ENCODE measurements around the gene GTPBP10. TPM values are rescaled to one million over a fixed set of nuclear protein-coding genes. Genes with fewer than 3 reads are reported as not detected.

Gene GTPBP10, protein sequence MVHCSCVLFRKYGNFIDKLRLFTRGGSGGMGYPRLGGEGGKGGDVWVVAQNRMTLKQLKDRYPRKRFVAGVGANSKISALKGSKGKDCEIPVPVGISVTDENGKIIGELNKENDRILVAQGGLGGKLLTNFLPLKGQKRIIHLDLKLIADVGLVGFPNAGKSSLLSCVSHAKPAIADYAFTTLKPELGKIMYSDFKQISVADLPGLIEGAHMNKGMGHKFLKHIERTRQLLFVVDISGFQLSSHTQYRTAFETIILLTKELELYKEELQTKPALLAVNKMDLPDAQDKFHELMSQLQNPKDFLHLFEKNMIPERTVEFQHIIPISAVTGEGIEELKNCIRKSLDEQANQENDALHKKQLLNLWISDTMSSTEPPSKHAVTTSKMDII
- total RNA-seq: 10 to 100 TPM in 8 of 9 donors, 1 to 10 TPM in 1; 7.2 to 29.4 (median 22.8) TPM
- polyA plus RNA-seq: 10 to 100 TPM; 15.1 to 32.8 (median 15.8) TPM
- long read RNA-seq, donor 1, full-length matches to known transcripts: 7 of 7 reads
- long read RNA-seq, donor 1, partial matches to known transcripts: 0 of 7 reads
- long read RNA-seq, donor 1, other reads (novel, unspliced or antisense): 0 of 7 reads
- long read RNA-seq, donor 2, full-length matches to known transcripts: 3 of 3 reads
- long read RNA-seq, donor 2, partial matches to known transcripts: 0 of 3 reads
- long read RNA-seq, donor 2, other reads (novel, unspliced or antisense): 0 of 3 reads
- long read RNA-seq, donor 3, full-length matches to known transcripts: 4 of 4 reads
- long read RNA-seq, donor 3, partial matches to known transcripts: 0 of 4 reads
- long read RNA-seq, donor 3, other reads (novel, unspliced or antisense): 0 of 4 reads
- long read RNA-seq, donor 4, full-length matches to known transcripts: 5 of 6 reads
- long read RNA-seq, donor 4, partial matches to known transcripts: 0 of 6 reads
- long read RNA-seq, donor 4, other reads (novel, unspliced or antisense): 1 of 6 reads
- long read RNA-seq, donor 5, full-length matches to known transcripts: 8 of 9 reads
- long read RNA-seq, donor 5, partial matches to known transcripts: 0 of 9 reads
- long read RNA-seq, donor 5, other reads (novel, unspliced or antisense): 1 of 9 reads
- long read RNA-seq, donor 6, full-length matches to known transcripts: 9 of 11 reads
- long read RNA-seq, donor 6, partial matches to known transcripts: 0 of 11 reads
- long read RNA-seq, donor 6, other reads (novel, unspliced or antisense): 2 of 11 reads
- long read RNA-seq, donor 7, full-length matches to known transcripts: 1 of 1 reads
- long read RNA-seq, donor 7, partial matches to known transcripts: 0 of 1 reads
- long read RNA-seq, donor 7, other reads (novel, unspliced or antisense): 0 of 1 reads
- long read RNA-seq, donor 8, full-length matches to known transcripts: 3 of 3 reads
- long read RNA-seq, donor 8, partial matches to known transcripts: 0 of 3 reads
- long read RNA-seq, donor 8, other reads (novel, unspliced or antisense): 0 of 3 reads
- long read RNA-seq, donor 9, full-length matches to known transcripts: 7 of 7 reads
- long read RNA-seq, donor 9, partial matches to known transcripts: 0 of 7 reads
- long read RNA-seq, donor 9, other reads (novel, unspliced or antisense): 0 of 7 reads
- long read RNA-seq, donor 10, full-length matches to known transcripts: 3 of 3 reads
- long read RNA-seq, donor 10, partial matches to known transcripts: 0 of 3 reads
- long read RNA-seq, donor 10, other reads (novel, unspliced or antisense): 0 of 3 reads

DNA sequence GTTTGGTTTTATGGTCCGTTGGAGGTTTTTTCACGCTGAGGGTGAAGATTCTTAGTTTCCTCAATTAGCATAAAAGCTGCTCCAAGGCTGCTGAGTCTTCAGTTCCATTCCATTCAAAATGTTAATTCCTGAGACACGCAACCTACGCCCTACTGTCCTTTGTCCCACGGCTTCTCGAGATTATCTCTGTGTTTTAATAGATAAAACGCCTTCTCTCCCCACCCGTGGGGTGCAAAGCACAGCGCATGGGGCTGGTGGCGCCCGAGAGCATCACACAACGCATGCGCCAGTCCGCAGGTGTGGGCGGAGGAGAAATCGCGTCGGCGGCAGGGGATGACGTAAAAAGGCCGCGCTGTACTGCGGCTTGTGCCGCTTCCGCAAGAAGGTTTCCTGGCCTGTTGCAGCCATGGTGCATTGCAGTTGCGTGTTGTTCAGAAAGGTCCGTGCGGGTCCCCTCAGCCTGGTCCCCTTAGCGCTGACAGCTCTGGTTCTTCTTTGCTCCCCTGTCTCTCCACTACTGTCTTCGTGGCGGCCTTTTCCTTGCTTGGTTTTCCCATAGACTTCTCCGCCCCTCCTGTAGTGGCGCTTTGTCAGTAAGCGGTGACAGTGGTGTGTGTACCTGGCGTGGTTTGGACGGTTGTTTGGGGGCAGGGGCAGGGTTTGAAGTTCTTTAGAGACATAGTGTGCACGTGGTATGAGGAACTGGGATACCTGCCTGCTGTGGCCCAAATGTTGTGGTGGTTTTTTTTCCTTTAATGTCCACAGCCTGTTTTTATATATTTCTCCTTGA lies at the start of gene GTPBP10:
GTPBP10 (plus strand) TSS at position 381 of the 790 bp plus-strand sequence; CDS start at position 407, 26 bp downstream.
- WGBS, 4 donors: 0% methylated on average over 29 to 37 of the region's 37 CpGs
- Histone ChIP-seq H3K36me3 (replicated peaks in 1 of 2) (no peaks in the 10 kb centered on the region), H3K4me3 (peak within 1 kb of the TSS; percentile 2 to 96 (median 67)), H3K27me3 (no peaks in the 10 kb centered on the region), H3K9me3 (replicated peaks in 1 of 3) (no peaks in the 10 kb centered on the region), H3K27ac (peak within 1 kb of the TSS; percentile 22 to 89 (median 88)), H3K4me1 (replicated peaks in 1 of 2) (peaks cover 4 to 20% of the 10 kb centered on the region in 2 donors)
- TF ChIP-seq, protein P1, sequence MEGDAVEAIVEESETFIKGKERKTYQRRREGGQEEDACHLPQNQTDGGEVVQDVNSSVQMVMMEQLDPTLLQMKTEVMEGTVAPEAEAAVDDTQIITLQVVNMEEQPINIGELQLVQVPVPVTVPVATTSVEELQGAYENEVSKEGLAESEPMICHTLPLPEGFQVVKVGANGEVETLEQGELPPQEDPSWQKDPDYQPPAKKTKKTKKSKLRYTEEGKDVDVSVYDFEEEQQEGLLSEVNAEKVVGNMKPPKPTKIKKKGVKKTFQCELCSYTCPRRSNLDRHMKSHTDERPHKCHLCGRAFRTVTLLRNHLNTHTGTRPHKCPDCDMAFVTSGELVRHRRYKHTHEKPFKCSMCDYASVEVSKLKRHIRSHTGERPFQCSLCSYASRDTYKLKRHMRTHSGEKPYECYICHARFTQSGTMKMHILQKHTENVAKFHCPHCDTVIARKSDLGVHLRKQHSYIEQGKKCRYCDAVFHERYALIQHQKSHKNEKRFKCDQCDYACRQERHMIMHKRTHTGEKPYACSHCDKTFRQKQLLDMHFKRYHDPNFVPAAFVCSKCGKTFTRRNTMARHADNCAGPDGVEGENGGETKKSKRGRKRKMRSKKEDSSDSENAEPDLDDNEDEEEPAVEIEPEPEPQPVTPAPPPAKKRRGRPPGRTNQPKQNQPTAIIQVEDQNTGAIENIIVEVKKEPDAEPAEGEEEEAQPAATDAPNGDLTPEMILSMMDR (IDR thresholded peaks at IDR 0.05): peak; percentile 66 to 80 (median 70)
- TF ChIP-seq POLR2A (IDR thresholded peaks at IDR 0.05): peak; percentile 64 to 89
- intact Hi-C loops (cut with DNase I): no loop called here
- peak; percentile 93 to 97 (median 95) for DNase-seq

DNA sequence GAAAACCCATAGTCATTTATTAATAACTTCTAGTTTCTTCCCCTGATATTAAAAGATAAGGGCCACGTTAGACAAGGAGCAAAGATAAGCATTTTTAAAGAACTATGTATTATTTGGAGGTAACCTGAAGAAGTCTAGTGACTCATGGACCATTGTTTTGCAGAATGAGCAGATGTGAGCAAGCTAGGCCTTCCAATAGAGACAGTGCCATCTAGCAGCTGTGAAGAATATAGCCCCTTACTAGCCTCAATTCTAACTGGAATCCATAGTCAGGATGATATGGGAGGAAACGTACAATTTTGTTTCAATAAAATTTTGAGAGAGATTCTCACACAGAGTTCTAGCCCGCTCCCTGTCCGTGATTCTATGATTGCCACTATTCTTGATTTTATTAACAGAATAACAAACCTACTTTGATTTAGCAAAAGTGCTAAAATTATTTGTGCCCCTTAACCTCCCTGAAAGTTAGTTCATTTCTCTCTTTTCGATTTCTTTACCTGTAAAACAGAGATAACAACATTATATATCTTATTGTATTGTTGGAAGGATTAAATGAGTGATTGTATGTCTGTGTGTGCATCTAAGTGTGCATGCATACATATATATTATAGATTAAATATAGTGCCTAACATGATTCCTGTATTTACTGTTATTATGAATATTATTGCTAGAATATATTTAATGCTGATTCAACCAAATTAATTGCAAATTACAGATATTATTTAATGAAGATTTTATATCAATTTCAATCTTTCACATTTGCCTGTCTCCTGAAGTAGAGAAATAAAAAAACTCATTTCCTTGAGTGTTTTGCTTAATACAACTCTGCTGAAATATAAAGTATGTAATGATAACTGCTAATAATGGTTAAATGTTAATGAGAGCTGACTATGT lies 48.1 kb upstream of the GTPBP10 start:
- 48 to 58% (median 54%) methylated on average over 5 of the region's 5 CpGs for WGBS, 4 donors
- no peak overlapping the region for H3K27ac ChIP-seq
- H3K4me1 ChIP-seq (replicated peaks in 1 of 2): no peaks in the 10 kb centered on the region
- no peak overlapping the region for H3K4me3 ChIP-seq
- H3K36me3 ChIP-seq (replicated peaks in 1 of 2): no peaks in the 10 kb centered on the region
- H3K27me3 ChIP-seq: no peaks in the 10 kb centered on the region
- no peaks in the 10 kb centered on the region for H3K9me3 ChIP-seq (replicated peaks in 1 of 3)
- no peak for TF ChIP-seq POLR2A (IDR thresholded peaks at IDR 0.05)
- TF ChIP-seq, protein P1 (IDR thresholded peaks at IDR 0.05): peak; percentile 15 to 59 (median 46)
- intact Hi-C loops (cut with DNase I): no loop called here
- peak in 4 of 7 donors; percentile 16 to 27 (median 21) for DNase-seq

DNA sequence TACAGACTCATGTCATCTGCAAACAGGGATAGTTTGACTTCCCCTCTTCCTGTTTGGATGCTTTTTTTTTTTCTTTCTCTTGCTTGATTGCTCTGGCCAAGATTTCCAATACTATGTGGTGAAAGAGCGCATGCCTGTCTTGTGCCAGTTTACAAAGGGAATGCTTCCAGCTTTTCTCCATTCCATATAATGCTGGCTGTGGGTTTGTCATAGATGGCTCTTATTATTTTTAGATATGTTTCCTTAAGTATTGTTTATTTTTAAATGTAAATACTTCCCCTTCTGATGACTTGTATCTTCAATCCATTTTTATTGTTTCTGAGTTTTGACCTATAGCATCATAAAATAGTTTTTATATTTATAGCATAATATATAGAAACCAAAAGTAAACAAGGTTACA lies 43.3 kb upstream of the GTPBP10 start:
- no peak for DNase-seq
- intact Hi-C loops (cut with DNase I): no loop called here
- Histone ChIP-seq H3K4me3 (no peak overlapping the region), H3K4me1 (replicated peaks in 1 of 2) (no peaks in the 10 kb centered on the region), H3K27ac (no peak overlapping the region), H3K27me3 (no peaks in the 10 kb centered on the region), H3K9me3 (replicated peaks in 1 of 3) (no peaks in the 10 kb centered on the region), H3K36me3 (replicated peaks in 1 of 2) (no peaks in the 10 kb centered on the region)
- TF ChIP-seq, protein P1 (IDR thresholded peaks at IDR 0.05): no peak
- no peak for TF ChIP-seq POLR2A (IDR thresholded peaks at IDR 0.05)
- 96 to 100% (median 100%) methylated on average over 1 of the region's 1 CpG for WGBS, 4 donors
